HUES48 (cell line): ENCODE data around the gene NCF4.

Experiments
- H3K27ac ChIP-seq: one replicate; pipeline ENCODE4 v1.7.0; 2013; ENCODE audit warnings: low read depth, low read length, inconsistent platforms
- H3K27me3 ChIP-seq: 2 replicates; pipeline ENCODE4 v1.6.1; 2013; ENCODE audit warnings: mild to moderate bottlenecking, low read length; ENCODE audit not compliant: control insufficient read depth, insufficient read depth
- H3K36me3 ChIP-seq: 2 replicates; pipeline ENCODE4 v1.6.1; 2013; ENCODE audit warnings: low read length; ENCODE audit not compliant: control insufficient read depth, insufficient read depth
- H3K4me1 ChIP-seq: 2 replicates; pipeline ENCODE4 v1.6.1; 2013; ENCODE audit warnings: mild to moderate bottlenecking, low read length; ENCODE audit not compliant: control insufficient read depth, insufficient read depth
- H3K4me3 ChIP-seq: 2 replicates; pipeline ENCODE4 v1.5.1; 2013; ENCODE audit warnings: mild to moderate bottlenecking, low read depth, low read length
- H3K9ac ChIP-seq: 2 replicates; pipeline ENCODE4 v1.6.1; 2013; ENCODE audit warnings: mild to moderate bottlenecking, low read depth, low read length, moderate library complexity
- H3K9me3 ChIP-seq: 2 replicates; pipeline ENCODE4 v1.6.1; 2013; ENCODE audit warnings: low read length; ENCODE audit not compliant: control insufficient read depth, insufficient read depth

Gene NCF4

DNA sequence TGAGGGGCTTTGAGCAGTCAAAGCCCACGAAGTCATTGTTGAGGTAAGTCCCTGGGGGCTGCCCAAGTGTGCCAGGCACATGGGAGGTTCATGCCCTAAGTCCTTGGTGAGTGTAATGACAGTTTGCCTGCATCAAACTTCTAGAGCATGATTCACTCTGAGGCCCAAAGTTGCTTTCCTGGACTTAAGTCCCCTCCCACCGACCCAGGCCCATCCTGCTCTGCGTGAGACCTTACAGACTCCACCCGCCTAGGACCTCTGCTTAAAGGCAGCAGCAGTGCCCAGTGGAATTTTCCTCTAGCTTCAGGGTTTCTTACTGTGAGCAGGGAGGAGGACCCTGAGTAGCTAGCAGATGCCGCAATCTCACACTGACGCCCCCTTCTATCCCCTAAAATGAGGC, 38.2 kb upstream of the NCF4 start:
- Histone ChIP-seq H3K4me1 (peaks cover 7% of the 10 kb centered on the region; the same call in 1 of the 2 replicates), H3K9ac (no peak overlapping the region), H3K27ac (no peak overlapping the region), H3K4me3 (no peak overlapping the region), H3K36me3 (no peaks in the 10 kb centered on the region), H3K9me3 (no peaks in the 10 kb centered on the region), H3K27me3 (peaks cover 12% of the 10 kb centered on the region)

DNA sequence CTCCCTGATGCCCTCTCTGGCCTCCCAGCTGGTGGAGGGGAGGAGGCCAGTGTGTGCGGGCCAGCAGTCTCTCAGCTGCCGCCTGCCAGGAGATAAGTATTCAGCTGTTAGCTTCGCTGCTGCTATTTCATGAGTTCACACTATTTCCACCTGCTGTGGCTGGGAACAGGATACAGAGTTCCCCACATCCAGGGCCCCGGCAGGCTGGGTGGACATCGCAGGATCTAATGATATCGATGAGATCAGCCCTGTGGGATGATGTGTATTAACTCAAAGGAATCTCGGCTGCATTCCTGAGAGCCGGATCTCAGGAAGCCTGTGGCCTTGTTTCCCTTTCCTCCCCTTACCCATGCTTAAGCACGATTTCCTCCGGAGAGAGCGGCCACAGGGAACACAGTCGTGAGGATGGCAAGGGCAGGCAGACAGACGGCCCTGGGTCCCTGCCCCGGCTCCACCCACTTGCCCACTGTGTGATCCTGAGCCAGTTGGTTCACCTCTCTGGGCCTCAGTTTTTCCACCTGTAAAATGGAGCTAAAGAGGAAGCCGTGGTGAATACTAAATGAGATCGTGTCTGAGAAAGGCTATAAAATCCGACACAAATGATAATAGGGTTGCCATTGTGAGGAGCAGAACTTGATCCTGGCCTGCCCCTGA, 37.5 kb upstream of the NCF4 start:
- no peaks in the 10 kb centered on the region for H3K9me3 ChIP-seq
- no peak overlapping the region for H3K4me3 ChIP-seq
- H3K36me3 ChIP-seq = no peaks in the 10 kb centered on the region
- H3K27me3 ChIP-seq = peaks cover 4% of the 10 kb centered on the region
- H3K4me1 ChIP-seq = peaks cover 7% of the 10 kb centered on the region; the same call in 1 of the 2 replicates
- H3K27ac ChIP-seq = peak overlapping the region; percentile 8
- no peak overlapping the region for H3K9ac ChIP-seq

DNA sequence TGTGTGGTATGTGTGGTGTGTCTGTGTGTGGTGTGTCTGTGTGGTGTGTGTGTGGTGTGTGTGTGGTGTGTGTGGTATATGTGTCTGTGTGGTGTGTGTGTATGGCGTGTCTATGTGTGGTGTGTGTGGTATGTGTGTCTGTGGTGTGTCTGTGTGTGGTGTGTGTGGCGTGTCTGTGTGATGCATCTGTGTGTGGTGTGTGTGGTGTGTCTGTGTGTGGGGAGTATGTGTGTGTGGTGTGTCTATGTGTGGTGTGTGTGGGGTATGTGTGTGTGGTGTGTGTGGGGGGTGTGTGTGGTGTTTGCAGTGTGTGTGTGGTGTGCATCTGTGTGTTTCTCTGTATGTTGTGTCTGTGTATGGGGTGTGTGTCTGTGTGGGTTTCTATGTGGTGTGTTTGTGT, 36.2 kb upstream of the NCF4 start:
- no peak overlapping the region for H3K9ac ChIP-seq
- no peaks in the 10 kb centered on the region for H3K9me3 ChIP-seq
- H3K4me1 ChIP-seq = peaks cover 7% of the 10 kb centered on the region; the same call in 1 of the 2 replicates
- no peaks in the 10 kb centered on the region for H3K27me3 ChIP-seq
- H3K27ac ChIP-seq = no peak overlapping the region
- H3K36me3 ChIP-seq = no peaks in the 10 kb centered on the region
- no peak overlapping the region for H3K4me3 ChIP-seq

DNA sequence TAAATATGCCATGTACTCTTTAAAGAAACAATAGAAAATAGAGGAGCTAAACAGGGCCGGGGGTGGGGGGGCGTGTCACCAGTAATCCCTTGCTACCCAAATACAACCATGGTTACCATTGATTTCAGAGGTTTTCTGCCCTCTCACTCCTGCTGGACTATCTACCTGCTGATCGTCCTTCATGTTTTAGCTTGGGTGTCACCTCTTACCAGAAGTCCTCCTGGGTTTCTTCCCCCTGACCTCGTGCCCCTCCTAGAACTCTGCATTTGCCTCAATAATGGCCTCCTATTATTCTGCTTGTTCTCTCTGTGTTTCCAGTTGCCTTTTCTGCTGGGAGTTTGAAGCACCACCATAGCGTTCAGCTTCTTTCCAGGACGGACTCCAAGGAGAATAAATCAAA, 34.5 kb upstream of the NCF4 start:
- no peak overlapping the region for H3K9ac ChIP-seq
- H3K27me3 ChIP-seq = no peaks in the 10 kb centered on the region

DNA sequence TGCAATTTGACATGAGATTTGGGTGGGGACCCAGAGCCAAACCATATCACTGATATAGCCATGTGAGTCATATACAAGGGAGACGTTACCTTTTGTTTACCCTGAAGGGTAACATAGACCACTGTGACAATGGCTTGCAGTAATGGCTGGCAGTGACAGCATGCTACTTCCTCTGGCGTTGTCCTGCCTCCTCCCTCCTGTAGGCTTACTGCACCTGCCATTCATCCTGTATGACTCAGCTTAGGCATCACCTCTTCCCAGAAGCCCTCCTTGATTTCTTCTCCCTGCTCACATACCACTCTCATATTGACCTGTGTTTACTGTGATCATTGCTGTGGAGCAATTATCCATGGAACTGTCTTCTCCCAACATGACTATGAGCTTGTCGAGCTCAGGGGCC, 32.0 kb upstream of the NCF4 start:
- Histone ChIP-seq H3K4me3 (no peak overlapping the region), H3K27ac (no peak overlapping the region), H3K27me3 (no peaks in the 10 kb centered on the region), H3K4me1 (no peaks in the 10 kb centered on the region), H3K9ac (no peak overlapping the region), H3K9me3 (no peaks in the 10 kb centered on the region), H3K36me3 (no peaks in the 10 kb centered on the region)

More for the DNA sequence above, 34.5 kb upstream of the NCF4 start:
- no peaks in the 10 kb centered on the region for H3K9me3 ChIP-seq
- no peaks in the 10 kb centered on the region for H3K36me3 ChIP-seq
- H3K4me3 ChIP-seq = no peak overlapping the region
- H3K4me1 ChIP-seq = peaks cover 7% of the 10 kb centered on the region; the same call in 1 of the 2 replicates
- H3K27ac ChIP-seq = no peak overlapping the region

DNA sequence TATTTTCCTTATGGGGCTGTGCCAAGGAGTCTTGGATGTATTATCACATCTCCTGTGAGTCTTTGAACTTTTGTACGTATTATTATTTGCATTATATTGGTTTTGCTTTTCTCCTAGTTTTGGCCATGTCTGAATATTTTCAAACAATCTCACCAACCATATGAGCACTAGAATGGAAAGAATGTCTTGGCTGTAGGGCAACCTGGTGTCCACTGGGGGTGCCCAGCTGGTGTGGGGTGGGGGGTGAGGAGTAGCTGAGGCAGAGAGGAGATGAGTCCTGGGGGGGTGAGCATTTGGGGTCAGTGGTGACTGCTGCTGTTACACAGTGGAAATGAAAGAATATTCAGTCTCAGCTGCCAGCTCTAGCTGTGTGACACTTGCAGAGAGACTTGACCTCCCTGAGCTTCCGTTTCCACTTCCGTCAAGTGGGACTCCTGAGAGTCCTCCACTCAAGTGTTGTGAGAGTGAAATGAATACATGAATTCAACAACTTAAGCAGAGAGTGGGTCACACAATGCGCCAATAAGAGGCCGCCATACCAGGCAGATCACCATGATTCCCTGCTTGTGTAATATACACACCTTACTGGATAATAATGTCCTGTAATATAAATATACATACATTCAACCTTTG, 31.3 kb upstream of the NCF4 start:
- H3K36me3 ChIP-seq = no peaks in the 10 kb centered on the region
- H3K9me3 ChIP-seq = no peaks in the 10 kb centered on the region
- no peak overlapping the region for H3K27ac ChIP-seq
- no peak overlapping the region for H3K4me3 ChIP-seq
- no peaks in the 10 kb centered on the region for H3K4me1 ChIP-seq
- no peaks in the 10 kb centered on the region for H3K27me3 ChIP-seq
- H3K9ac ChIP-seq = no peak overlapping the region

DNA sequence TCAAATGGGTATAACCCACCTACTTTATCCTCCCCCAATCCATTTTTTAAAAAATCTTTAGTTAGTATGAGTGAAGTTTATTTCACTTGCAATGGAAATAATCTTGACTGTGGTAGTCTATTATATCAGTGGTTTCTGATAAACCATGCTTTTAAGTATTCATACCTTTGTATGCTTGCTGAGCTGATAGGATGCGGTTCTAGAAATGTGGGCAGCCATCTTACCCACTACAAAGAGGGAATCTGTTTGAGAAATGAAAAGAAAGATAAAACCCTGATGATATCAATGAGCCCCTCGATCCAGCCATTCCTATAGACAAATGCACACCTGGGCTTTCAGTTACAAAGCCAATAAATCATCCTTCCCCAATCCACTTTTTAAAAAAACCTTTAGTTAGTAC, 30.2 kb upstream of the NCF4 start:
- Histone ChIP-seq H3K27me3 (no peaks in the 10 kb centered on the region), H3K4me3 (no peak overlapping the region), H3K36me3 (no peaks in the 10 kb centered on the region), H3K27ac (no peak overlapping the region), H3K9ac (no peak overlapping the region), H3K4me1 (no peaks in the 10 kb centered on the region), H3K9me3 (no peaks in the 10 kb centered on the region)

DNA sequence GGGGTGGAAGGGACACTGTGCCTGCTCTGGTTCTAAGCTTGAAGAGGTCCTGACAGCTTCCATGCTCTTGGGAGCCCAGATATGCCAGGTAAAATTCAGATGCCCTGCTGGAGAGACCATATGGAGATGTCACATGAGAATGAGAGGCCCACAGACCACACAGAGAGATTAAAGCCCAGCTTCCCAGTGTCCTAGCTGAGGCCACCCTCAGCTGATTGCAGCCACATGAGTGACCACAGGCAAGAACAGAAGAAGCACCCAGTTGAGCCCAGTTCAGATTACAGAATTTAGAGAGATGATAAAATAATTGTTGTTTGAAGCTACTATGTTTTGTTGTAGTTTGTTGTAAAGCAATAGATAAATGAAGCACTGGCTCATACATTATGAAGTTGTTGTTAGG, 29.6 kb upstream of the NCF4 start:
- H3K4me3 ChIP-seq = no peak overlapping the region
- no peaks in the 10 kb centered on the region for H3K36me3 ChIP-seq
- no peaks in the 10 kb centered on the region for H3K27me3 ChIP-seq
- no peaks in the 10 kb centered on the region for H3K4me1 ChIP-seq
- no peak overlapping the region for H3K27ac ChIP-seq
- no peak overlapping the region for H3K9ac ChIP-seq
- H3K9me3 ChIP-seq = no peaks in the 10 kb centered on the region

DNA sequence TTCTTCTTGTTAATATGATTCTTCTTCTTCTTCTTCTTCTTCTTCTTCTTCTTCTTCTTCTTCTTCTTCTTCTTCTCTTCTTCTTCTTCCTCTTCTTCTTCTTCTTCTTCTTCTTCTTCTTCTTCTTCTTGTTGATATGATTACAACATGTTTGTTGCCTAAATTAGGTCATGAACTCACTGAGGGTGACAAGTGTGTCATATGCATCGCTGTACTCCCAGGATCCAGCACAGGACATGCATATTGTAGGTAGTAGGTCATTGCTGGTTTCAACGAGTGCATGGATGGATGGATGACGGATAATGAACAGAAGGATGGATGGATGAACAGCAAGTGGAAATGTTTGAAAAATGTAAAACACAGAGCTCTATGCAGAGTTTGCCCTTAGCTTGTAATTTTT, 29.1 kb upstream of the NCF4 start:
- Histone ChIP-seq H3K27ac (no peak overlapping the region), H3K36me3 (no peaks in the 10 kb centered on the region), H3K9me3 (no peaks in the 10 kb centered on the region), H3K9ac (no peak overlapping the region), H3K4me1 (no peaks in the 10 kb centered on the region), H3K4me3 (no peak overlapping the region), H3K27me3 (no peaks in the 10 kb centered on the region)

DNA sequence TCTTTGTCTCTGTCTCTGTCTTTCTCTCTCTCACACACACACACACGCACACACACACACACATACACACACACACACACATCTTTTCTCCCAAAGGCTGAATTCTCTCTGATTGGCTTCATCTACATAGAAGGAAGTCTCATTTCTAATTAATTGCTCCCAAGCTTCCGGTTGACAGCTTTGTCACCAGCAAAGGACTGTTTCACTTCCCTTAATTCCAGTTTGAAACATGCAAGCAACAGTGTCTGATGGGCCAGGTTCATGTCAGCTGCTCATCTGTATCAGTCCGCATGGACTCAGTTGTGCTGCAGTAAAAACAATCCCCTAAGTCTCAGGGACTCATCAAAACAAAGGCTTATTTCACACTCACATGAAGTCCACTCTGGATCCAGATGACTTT, 27.7 kb upstream of the NCF4 start:
- no peak overlapping the region for H3K9ac ChIP-seq
- no peaks in the 10 kb centered on the region for H3K4me1 ChIP-seq
- H3K9me3 ChIP-seq = no peaks in the 10 kb centered on the region
- no peaks in the 10 kb centered on the region for H3K36me3 ChIP-seq
- H3K27ac ChIP-seq = no peak overlapping the region
- no peak overlapping the region for H3K4me3 ChIP-seq
- no peaks in the 10 kb centered on the region for H3K27me3 ChIP-seq

DNA sequence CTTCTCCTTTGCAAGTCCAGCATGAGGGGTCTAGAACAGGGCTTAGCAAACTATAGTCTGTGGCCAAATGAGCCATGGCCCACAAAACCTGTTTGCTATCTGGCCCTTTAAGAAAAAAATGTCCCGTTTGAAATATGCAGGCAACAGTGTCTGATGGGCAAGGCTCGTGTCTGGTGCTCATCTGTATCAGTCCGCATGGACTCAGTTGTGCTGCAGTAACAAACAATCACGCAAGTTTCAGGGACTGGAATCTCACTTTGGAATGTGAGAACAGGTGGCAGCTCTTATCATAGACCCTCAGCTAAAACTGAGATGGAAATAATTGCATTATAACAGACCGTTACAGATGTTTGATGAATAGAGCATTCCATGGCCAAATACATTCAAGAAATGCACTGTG, 24.9 kb upstream of the NCF4 start:
- H3K27me3 ChIP-seq = no peaks in the 10 kb centered on the region

More for the DNA sequence above, 24.9 kb upstream of the NCF4 start:
- Histone ChIP-seq H3K4me1 (no peaks in the 10 kb centered on the region), H3K27ac (no peak overlapping the region), H3K4me3 (no peak overlapping the region), H3K36me3 (no peaks in the 10 kb centered on the region), H3K9ac (no peak overlapping the region), H3K9me3 (no peaks in the 10 kb centered on the region)
